ENCODE results near the gene BCS1L.

The BCS1L gene, protein sequence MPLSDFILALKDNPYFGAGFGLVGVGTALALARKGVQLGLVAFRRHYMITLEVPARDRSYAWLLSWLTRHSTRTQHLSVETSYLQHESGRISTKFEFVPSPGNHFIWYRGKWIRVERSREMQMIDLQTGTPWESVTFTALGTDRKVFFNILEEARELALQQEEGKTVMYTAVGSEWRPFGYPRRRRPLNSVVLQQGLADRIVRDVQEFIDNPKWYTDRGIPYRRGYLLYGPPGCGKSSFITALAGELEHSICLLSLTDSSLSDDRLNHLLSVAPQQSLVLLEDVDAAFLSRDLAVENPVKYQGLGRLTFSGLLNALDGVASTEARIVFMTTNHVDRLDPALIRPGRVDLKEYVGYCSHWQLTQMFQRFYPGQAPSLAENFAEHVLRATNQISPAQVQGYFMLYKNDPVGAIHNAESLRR

DNA sequence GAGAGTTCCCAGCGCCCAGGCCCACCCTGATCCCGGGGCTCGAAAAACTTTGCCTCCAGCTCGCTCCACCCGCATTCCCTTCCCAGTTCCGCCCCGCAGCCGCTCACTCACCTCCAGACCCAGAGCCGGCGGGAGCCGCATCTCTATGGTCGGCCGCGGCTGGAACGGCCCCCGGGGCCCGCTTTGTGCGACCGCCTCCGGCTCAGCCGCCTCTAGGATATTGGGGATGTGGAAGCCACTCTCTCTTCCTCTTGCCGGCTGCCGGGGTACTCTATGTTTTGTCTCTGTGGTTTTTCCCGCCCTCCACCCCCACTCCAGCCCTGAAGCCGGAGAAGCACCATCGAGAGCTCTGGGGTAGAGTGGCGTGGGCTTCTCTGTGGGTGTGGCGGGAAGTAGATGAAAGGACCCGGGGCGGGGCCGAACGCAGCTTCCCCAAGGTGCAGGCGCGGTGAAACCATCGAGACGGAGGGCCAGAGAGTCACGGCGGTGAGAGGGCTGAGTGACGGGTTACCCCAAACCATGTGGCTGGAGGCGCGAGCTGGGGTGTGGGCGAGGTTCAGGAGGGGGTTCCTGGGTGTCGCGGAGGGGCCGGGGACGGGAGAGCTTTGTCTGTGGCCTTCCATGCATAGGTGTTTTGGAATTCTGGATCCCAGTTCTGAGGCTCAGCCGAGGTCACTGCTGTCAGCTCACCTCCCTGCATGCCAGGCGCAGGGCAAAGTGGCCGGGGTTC lies at the start of gene BCS1L, which contains the start of gene ZNF142:
BCS1L (plus strand) TSS at position 426 of the 730 bp plus-strand sequence. CDS start 1,305 bp downstream, outside the sequence.
ZNF142 (minus strand) TSS at position 366 of the 730 bp plus-strand sequence. CDS start 3,194 bp downstream, outside the sequence.
- DNase-seq, result peak; percentile 94 to 95

DNA sequence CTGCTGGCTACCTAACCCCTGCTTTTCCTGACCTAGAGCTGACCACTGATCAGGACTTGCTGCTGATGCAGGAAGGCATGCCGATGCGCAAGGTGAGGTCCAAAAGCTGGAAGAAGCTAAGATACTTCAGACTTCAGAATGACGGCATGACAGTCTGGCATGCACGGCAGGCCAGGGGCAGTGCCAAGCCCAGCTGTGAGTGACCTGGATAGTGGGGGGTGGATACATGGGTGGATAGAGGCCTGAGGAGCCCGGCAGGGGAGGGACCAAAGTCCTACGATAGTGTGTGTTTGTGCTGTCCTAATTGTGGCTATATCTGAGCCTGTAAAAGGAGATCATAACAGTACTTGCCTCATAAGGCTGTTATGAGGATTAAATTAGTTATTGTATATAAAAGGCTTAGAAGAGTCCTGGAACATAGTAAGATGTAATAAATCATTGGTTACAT lies 43.6 kb upstream of the BCS1L start:
- DNase-seq, result no peak

DNA sequence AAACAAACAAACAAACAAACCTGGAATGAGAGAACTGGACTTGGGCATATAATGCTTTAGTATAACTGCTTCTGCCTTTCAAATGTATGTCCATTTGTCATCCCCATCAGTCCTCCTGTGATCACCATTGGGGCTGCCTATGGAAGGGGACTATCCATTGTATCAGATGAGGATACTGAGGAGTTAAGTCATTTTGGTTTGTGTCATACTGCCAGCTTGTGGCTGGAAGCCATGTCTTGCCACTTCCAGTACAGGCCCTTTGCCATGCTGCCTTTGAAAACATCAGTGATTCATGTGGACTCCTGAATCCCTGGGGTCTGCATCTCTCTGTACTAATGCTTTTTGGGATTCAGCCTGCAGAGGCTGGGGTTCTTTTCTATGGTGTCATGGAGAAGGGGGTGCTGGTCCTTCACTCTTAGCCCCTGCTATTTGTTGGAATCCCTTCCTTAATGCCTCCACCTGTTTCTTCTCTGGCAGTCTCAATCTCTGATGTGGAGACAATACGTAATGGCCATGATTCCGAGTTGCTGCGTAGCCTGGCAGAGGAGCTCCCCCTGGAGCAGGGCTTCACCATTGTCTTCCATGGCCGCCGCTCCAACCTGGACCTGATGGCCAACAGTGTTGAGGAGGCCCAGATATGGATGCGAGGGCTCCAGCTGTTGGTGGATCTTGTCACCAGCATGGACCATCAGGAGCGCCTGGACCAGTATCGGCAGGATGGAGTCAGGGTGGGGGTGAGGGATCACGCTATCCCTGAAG lies 41.2 kb upstream of the BCS1L start:
- no peak for DNase-seq

DNA sequence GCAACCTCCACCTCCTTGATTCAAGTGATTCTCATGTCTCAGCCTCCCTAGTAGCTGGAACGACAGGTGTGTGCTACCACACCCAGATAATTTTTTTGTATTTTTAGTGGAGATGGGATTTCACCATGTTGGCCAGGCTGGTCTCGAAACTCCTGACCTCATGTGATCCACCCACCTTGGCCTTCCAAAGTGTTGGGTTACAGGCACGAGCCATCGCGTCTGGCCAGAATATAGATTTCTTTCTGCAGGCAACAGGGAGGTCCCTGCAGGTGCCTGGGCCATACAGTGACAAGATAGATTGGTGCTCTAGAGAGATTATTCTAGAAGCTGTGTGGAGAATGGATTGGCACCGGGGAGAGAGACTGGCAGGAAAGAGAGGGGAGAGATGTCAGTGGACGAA lies 38.5 kb upstream of the BCS1L start:
- no peak for DNase-seq

DNA sequence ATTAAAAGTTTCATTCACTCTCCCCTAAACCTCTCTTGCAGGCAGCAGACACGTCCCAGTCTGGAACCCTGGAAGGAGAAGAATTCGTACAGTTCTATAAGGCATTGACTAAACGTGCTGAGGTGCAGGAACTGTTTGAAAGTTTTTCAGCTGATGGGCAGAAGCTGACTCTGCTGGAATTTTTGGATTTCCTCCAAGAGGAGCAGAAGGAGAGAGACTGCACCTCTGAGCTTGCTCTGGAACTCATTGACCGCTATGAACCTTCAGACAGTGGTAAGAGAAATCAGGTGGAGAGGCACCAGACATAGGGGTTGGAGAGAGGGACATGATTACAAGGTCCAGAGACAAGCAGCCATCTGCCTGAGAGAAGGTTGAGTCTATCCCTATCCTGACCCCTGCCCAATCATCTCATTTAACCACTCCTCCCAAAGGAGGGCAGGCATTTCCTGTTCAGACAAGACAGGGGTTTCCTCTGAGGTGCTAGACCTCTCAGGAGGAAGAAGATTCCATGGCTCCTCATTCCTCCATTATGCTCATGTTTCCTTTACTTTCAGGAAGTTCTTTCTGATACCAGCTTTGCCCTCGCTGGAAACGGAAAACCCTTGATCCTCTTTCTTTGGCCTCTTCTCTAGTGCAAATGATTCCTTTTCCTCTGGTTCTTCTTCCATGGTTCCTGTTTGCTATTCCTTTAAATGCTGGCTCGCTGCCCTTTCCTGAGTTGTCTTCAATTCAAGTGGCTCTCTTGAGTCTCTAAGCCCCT lies 36.7 kb upstream of the BCS1L start:
- no peak for DNase-seq

DNA sequence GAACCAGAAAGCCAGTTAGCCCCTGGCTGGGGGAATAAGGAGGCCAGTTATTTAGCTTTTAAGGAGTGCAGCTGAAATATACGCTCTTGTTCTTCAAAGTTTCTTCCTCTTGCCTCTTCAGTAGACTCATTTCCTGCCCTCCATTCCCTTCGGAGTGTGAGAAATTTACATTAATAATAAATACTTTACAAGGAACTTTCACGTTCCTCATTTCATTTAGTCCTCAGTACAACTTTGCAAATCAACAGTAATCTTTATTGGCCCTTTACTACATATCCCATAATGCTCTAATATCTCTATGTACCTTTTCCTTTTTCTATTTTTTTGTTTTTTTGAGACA lies 36.1 kb upstream of the BCS1L start:
- no peak for DNase-seq

DNA sequence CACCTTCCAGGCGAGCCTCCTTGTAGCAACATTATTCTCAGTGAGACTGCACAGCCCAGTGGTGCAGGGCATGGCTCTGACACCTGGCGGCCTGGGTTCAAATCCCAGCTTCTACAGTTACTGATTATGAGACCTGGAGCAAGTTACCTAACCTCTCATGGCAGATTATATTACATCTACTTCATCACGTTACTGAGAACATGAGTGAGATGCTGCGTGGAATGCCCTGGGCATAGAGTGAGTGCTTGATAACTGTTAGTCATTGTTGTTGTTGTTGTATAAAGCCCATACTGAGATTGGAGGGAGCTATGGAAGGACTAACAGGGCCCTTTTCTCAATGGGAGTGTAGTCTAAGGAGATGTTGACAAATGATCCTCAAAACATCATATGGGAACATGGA lies 33.1 kb upstream of the BCS1L start:
- no peak for DNase-seq

DNA sequence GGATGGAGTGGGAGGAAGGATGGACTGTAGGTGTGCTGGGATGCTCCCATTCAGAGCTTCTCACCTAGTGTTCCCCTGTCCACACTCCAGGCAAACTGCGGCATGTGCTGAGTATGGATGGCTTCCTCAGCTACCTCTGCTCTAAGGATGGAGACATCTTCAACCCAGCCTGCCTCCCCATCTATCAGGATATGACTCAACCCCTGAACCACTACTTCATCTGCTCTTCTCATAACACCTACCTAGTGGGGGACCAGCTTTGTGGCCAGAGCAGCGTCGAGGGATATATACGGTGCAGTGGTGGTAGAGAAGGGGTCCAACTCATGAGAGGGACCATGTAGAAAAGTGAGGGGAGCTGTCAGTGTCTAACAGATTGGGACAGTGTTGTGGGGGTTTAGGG lies 31.5 kb upstream of the BCS1L start:
- no peak for DNase-seq

DNA sequence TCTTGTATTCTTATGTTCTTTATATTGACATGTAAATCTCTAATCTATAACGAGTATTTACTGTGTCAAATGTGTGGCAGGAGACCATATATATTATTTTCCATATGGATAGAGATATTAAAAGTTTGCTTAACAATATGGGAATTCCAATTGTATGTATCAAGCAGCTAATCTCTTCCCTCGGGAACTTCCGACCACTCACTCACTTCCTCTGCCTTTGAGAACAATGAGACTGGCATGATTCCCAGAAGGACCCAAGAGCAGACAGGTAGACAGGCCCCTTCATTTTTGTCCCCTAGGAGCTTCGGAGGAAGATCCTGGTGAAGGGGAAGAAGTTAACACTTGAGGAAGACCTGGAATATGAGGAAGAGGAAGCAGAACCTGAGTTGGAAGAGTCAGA lies 27.6 kb upstream of the BCS1L start:
- DNase-seq, result no peak

DNA sequence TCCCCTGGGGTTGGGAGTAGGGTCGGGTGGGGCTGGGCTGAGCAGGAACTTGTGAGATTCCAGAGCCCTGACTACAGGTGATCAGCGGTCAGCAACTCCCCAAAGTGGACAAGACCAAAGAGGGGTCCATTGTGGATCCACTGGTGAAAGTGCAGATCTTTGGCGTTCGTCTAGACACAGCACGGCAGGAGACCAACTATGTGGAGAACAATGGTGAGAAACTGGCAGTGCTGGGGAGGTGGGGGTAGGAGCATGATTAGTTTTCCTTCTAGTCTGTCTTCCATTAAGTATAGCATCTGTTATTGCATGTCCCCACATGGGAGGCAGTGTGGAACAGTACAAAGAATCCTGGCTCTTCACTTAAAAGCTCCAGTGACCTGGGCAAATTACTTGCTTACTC lies 23.8 kb upstream of the BCS1L start:
- DNase-seq, result no peak

DNA sequence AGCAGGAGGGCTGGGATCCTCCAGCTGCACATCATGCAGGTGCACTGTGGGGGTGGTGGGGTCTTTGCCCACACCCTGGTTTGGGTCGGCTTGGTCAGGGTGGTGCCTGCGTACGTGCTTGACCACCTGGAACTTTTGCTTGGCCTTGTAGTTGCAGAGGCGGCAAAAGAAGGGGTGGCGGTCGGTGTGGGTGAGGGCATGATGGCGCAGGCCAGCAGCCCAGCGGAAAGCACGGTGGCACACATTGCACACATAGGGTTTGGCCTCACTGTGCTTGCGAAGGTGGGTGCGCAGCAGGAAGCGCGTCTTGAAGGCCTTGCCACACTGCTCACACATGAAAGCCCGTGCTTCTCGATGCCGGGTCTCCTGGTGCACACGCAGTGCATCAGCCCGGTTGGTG lies 21.1 kb upstream of the BCS1L start:
- no peak for DNase-seq

DNA sequence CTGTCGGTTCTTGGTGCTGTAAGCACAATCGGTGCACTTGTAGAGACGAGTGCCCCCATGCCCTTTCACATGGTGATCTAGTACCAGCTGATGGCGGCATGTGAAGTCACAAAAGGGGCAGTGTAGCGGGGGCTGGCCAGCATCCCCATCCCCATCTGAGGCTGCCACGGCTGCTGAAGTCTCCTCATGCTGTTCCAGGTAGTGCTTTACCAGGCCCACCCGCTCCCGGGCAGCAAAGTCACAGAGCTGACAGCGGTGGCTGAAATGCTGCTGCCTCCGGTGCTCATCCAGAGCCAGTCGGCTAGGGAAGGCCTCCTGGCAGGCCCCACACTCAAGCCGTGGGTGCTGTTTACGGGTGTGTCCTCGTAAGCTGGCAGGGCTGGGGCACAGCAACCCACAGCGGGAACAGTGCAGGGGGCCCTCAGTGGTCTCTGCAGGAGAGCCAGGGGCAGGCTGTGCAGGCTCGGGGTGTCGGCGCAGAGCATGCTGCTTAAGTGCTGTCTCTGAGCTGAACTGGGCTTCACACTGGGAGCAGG lies 17.3 kb upstream of the BCS1L start:
- no peak for DNase-seq

DNA sequence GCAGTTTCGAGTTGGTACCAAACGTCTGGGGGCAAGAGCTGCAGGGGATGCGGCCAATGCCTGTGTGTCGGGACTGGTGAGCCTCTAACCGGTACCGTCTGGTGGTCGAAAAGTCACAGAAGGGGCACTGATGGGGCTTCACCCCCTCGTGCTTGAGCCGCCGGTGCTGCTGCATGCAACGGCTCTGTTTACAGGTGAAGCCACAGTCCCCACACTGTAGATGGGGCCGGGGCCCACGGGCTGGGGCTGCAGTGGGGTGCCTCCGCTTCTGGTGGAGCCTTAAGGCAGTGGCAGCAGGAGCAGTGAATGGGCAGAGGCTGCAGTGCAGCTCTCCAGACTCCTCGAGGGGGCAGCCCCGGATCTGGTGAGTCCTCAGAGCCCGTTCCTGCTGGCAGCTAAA lies 16.7 kb upstream of the BCS1L start:
- no peak for DNase-seq

DNA sequence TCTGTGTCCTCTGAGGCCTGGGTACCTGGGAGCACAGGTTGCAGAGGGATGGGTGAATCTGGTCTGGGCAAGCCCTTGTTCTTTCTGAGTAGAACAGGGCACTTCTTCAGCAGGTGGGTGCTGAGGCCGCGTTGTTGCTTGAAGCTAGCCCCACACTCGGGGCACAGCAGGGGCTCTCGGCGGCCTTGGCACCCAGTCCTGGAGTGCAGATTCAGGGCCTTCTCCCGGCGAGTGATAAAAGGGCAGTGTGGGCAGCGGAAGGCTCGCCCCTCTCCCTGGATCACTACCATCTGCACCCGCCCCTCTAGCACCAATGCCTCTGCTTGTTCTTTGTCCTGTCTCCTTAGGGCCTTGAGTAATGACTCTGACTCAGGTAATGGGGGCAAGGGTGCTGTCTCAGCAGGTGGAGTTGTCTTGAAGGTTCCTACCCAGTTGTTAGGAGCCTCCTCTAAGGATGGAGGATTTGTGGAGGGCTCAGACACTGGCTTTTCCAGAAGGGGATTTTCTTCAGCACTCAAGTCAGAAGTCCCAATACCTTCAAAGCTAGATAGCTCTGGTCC lies 15.7 kb upstream of the BCS1L start:
- no peak for DNase-seq

DNA sequence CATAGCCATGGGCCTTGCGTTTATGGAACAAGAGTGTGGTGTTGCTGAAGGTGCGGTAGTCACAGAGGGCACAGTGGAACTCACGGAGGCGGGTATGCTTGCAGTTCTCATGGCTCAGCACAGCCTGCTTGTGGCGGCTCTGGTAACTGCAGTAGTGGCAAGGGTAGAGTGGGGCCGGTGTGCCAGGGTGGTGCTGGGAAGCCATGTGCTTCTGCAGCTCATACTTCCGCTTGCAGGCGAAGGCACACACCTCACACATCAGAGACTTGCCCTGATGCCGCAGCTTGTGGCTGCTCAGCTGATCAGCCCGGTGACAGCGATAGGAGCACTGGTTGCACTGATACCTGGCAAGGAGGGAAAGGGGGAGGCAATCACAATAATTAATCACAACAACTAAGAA lies 14.8 kb upstream of the BCS1L start:
- DNase-seq, result no peak

DNA sequence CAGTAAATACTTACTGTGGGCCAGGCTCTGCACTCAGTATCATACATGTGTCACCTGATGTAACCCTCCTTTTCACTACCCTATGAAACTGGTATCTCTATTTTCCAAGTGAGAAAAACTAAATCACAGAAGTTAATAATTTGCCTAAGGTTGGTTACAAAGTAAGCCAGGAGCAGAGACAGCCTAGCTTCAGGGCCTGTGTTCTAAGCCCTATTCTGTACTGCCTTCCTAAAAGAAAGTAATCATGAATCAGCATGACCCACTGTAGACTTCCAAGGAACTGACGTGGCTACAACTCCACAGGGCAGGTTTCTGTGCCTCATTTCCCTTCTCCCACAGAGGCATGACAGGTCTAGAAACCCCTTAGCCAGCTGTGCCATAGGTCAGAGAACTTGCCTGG lies 14.4 kb upstream of the BCS1L start:
- DNase-seq, result no peak

DNA sequence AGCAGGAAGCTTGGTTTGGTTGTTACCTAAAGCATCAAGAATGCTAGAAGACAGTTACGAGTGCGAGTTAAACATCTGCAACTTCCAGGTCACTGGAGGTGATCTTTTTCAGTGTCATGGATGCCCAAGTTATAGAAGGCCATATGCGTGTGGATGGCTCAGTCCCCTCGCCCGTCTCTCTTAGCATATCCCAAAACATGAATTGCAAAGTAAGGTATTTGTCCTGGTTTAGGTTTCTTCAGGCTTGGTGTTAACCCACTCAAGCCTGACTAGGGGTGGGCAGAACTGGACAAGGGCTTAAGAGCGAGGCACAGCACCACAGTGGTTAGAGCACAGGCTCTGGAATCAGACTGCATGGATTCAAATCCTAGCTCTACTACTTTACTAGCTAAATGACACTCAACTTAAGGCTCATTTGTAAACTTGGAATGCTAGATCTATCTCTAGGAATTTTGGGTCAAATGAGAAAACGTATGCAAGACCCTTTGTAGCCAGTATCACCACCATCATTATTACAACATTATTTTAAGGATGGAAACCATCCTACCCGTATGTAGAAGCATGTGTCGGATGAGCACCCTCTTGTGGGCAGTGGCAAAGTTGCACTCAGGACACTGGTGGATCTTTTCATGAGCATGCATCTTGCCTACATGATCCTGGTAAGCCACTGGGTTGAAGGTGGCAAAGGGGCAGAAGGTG lies 11.2 kb upstream of the BCS1L start:
- peak; percentile 32 to 50 for DNase-seq

DNA sequence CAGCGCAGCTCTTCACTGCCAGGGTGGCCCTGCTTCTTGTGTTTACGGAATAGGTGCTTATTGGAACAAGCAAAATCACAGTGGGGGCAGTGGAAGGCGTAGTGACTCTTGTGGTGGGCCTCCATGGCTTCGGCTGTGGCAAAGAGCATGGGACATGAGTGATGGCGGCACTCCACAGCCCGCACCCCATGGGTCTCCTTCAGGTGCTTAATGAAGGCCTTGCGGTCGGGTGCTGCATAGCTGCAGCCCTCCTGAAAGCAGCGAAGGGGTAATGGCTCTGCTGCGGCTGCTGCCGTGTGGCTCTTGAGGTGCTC lies 10.7 kb upstream of the BCS1L start:
- DNase-seq, result no peak

DNA sequence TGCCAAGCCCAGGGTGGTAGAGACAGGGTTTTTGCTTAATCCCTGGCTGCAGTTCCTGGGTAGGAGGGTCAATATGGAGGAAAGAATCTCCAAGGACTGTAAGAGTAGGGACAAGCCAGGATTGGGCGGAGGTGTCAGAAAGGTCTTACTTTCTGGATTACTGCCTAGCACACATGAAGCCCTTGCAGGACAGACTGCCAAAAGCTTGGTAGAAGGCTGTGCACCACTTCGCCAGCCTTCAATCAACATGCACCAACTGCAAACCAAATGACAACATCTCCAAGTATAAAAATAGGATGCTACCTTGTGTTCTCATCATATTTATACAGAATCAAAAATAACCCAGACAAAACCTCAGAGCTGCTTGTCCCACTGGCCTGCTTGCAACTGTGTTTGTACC lies 3.7 kb upstream of the BCS1L start:
- no peak for DNase-seq

DNA sequence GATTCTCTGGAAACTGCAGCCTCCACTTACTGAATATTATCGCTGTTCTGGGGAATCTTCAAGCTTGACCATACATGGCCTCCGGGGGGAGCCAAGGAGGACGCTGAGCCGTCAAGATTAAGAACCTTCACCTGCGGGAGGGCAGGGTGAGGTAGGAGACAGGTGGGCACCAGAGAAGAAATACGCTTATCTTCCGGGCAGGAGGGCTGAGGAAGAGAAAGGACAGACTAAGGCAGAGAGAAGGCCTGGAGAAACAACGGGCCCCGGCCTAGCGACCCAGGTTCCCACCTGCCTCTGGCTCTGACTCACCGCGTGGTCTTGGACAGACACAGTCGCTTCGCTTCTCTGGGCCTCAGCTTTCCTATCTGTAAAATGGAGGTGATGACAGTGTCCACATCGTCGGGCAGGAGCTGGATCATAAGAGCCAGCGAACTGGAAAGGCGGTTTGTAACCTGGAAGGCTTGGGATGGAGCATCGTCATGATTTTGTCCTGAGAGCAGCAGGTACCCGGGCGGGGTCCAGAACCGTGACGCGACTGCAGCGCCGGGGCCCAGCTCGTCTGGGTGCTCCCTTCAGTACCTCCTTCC lies 719 bp upstream of the BCS1L start:
- DNase-seq, result peak; percentile 42 to 43

DNA sequence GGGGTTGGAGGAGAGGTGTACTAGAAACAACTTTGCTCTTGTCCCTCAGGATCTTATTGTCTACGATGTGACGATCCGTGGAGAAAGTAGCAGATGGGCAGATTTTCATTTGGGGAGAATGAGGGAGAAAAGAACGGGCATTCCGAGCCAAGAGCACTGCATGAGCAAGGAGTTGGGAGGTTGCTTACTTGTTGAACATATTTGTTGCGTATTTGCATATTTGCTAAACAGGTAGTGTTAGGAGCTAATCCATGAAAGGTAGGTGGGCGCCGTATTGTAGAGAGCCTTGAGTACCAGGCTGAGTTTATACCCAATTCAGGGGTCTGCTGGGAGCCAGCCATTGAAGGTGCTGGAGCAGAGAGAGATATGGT lies 490 bp downstream of the BCS1L start:
- DNase-seq, result no peak

Measured in activated CD4-positive, alpha-beta T cell treated with anti-CD3 and anti-CD28 coated beads for 4 hours (primary cell).